GM12874 (cell line): Measurements from ENCODE around the gene MYOF.

Source experiments
- CTCF ChIP-seq: IDR thresholded peaks from 2 replicates; pipeline ENCODE4 v1.5.1; 2011; ENCODE audit warnings: low read depth, mild to moderate bottlenecking, control low read depth, low read length, moderate library complexity; ENCODE audit not compliant: insufficient read depth

The MYOF gene

GRCh38 chr10:93443481-93443880 lies 38.7 kb downstream of the MYOF start:
- no peak for TF ChIP-seq CTCF

DNA sequence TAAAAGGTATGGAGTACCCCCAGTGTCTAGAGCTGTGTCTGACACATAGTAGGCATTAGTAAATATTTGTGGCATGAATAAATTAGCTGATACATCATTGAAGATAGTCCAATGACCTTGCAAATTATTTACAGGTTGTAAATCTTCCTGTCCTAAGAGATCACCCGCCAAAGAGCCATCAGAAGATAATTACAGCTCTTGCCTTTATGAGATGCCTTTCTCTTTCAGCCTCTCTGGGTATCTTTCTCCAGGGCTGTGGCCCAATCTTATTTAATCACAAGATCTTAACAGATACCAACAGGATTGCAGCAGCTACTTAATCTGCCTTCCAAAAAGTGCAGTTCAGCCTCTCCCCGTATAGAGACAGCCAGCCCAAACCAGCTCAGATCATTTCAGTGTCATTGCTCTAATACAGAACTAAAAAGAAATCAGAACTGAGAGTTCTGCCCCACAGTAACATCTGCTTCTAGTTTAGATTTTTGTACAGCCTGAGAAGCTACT lies 41.5 kb downstream of the MYOF start:
- TF ChIP-seq CTCF: no peak

DNA sequence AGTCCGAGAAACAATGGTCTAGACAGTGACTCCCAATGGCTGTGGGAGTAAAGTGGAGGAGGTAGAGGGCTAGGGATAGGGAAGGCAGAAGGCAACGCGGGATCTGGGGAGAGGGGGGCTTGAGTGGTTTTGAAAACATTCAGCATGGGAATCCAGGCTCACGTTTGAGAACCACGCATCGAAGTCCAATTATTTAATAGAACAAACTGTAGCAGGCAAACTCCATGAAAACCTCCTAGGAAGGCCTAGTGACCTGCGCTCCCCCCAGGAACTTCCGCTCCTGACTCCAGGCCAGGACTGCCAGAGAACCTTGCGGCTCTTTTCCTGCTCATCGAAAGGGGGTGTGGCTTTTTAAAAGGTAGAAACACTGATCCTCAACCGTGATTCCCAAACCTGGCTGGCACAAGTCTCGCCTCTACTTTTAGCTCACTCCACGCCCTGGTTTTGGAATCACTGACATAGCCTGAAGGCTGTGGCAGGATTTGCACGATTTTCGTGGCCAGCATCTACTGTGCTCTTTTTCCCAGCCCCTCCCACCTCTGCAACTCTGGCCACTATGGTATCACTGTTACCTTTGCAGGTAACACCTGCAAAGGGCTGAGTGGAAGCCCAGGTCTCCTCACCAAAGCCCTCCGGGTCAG lies 43.4 kb downstream of the MYOF start:
- TF ChIP-seq CTCF: no peak

- no peak for TF ChIP-seq CTCF
Observed at GRCh38 chr10:93437946-93438612, 44.1 kb downstream of the MYOF start.

DNA sequence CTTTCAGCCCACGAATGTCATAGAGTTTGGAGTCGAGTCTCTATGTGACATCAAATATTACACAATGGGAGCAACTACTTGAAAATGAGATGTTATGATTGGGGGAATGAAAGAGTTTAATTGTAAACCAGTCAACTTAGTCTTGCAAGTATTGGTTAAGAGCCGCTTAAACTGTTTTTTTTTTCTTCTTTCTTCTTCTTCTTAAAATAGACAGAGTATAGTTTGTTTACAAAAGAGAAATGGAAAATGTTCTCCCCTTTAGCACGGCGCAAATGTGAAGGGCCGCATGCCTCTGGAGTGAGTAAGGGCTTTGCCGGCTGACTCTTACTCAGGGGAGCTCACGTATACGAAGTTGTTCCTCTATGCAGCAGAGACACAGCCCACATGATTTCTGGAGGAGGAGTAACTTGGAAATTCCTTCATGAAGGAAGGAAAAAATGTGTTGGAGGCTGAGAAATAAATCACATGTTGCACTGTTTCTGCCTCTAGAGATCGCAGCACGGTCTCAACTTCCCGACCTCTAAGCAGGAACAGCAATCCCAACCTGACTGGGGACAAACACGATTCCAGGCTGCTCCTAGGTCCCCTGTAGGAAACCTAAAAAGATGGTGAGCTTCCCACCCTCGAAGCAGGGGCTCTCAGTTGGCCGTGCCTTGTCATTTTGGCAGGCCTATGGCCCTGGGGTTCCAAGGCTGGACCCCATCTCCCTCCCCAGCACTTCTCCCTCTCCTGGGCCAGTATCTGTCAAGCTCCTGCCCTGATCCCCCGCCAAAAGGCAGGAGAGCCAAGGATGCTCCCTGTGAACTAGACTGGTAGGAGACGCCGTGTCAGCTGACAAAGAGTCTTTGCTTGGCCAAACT lies 44.8 kb downstream of the MYOF start:
- TF ChIP-seq CTCF: no peak

- no peak for TF ChIP-seq CTCF
Observed at GRCh38 chr10:93436591-93437085, 45.5 kb downstream of the MYOF start.
